ENCODE measurements around the gene ARRDC3.
"Not testable (repeated sequence)": the region's sequence is repeated elsewhere in the genome, so short reads cannot be mapped to it uniquely, and the experiment has no call there.

Gene ARRDC3

DNA sequence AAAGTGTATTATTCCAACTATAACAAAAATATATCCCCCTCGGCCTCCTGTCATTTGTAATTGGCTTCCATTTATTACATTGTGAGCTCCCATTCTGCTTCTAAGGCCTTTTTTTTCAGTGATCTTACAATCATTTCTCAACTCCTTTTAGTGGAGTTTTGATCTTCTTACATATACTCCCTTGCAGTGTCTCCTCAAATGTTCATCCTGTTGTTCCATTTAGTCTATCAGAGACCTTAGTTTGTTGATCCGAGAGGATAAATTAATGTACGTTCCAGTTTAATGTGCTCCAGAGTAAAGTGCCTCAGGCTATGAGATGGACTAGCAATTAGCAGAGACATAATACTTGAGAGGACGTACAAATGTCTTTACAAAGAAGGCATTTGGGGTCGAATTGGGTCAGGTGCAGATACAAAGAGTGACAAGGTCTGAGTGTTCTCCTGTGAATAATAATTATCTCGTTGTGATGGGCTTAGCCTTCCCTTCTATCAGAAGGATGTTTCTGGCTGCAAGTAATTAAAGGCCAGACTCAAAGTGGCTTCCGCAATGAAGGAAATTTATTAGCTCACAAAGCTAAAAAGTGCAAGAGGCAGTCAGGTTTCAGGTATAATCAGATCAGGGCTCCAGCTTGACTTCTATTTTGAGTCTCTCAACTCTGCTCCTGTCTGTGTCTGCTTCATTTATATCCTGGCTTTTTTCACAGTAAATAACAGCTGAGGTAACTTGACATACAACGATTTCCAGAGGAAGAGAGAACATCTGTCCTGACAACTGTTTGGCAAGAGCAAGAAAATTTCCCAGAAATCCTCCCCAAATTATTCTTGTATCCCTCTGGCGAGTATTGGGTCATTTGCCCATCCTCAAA lies 30.1 kb downstream of the ARRDC3 start:
- in situ Hi-C loops (cut with HindIII; ENCODE audit: low pct_ligation_motif_present, low sequenced_read_pairs), result no loop called here
- H3K4me3 ChIP-seq (ENCODE audit: low read depth, low read length), result no peak overlapping the region
- H3K36me3 ChIP-seq (replicated peaks), result no peaks in the 10 kb centered on the region
- no peak overlapping the region for H3K27ac ChIP-seq
- TF ChIP-seq, protein P1, sequence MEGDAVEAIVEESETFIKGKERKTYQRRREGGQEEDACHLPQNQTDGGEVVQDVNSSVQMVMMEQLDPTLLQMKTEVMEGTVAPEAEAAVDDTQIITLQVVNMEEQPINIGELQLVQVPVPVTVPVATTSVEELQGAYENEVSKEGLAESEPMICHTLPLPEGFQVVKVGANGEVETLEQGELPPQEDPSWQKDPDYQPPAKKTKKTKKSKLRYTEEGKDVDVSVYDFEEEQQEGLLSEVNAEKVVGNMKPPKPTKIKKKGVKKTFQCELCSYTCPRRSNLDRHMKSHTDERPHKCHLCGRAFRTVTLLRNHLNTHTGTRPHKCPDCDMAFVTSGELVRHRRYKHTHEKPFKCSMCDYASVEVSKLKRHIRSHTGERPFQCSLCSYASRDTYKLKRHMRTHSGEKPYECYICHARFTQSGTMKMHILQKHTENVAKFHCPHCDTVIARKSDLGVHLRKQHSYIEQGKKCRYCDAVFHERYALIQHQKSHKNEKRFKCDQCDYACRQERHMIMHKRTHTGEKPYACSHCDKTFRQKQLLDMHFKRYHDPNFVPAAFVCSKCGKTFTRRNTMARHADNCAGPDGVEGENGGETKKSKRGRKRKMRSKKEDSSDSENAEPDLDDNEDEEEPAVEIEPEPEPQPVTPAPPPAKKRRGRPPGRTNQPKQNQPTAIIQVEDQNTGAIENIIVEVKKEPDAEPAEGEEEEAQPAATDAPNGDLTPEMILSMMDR (IDR thresholded peaks at IDR 0.05; ENCODE audit: low read depth, low read length, missing control alignments), result no peak
- no peak for DNase-seq
- H3K27me3 ChIP-seq (replicated peaks), result no peaks in the 10 kb centered on the region

GRCh38 chr5:91345461-91345860 lies 37.7 kb downstream of the ARRDC3 start:
- Histone ChIP-seq H3K27me3 (replicated peaks) (no peaks in the 10 kb centered on the region), H3K36me3 (replicated peaks) (no peaks in the 10 kb centered on the region), H3K4me3 (ENCODE audit: low read depth, low read length) (no peak overlapping the region), H3K27ac (no peak overlapping the region)
- in situ Hi-C loops (cut with HindIII; ENCODE audit: low pct_ligation_motif_present, low sequenced_read_pairs), result no loop called here
- DNase-seq, result no peak
- TF ChIP-seq, protein P1 (IDR thresholded peaks at IDR 0.05; ENCODE audit: low read depth, low read length, missing control alignments), result no peak

DNA sequence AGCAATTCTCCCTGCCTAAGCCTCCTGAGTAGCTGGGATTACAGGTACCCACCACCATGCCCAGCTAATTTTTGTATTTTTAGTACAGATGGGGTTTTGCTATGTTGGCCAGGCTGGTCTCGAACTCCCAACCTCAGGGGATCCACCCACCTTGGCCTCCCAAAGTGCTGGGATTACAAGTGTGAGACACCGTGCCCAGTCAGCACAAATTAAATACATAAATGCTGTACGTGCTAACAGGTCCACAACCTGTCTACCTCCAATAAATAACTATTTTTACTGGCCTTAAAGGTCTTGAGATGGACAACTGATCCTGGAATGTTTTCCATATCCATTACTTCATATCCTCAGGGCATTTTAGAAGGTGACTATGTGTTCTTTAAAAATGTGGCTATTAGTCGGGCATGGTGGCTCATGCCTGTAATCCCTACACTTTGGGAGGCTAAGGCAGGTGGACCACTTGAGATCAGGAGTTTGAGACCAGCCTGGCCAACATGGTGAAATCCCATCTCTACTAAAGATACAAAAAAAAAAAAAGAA lies 38.4 kb downstream of the ARRDC3 start:
- H3K36me3 ChIP-seq (replicated peaks); DNase-seq; H3K4me3 ChIP-seq (ENCODE audit: low read depth, low read length); H3K27me3 ChIP-seq (replicated peaks); H3K27ac ChIP-seq; in situ Hi-C loops (cut with HindIII; ENCODE audit: low pct_ligation_motif_present, low sequenced_read_pairs): not testable (repeated sequence)

DNA sequence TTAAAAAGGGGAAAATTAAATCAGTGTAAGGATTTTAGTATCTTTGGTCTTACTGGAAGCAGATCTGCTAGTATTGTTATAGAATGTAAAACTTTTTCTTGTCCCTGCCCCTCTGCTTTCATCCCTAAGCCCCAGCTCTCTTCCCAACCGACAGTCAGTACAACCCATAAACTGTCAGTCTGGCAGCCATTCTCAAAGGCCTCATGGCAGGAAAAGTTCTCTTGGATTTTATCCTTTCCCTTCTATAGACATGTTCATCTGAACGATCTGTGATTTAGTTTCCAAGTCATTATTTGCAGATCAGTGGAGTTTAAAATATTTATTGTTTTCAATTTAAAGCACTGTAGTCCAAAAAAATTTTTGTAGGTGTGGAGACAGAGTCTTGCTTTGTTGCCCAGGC lies 39.2 kb downstream of the ARRDC3 start:
- H3K27ac ChIP-seq, result no peak overlapping the region
- TF ChIP-seq, protein P1 (IDR thresholded peaks at IDR 0.05; ENCODE audit: low read depth, low read length, missing control alignments), result no peak
- no peak for DNase-seq
- H3K27me3 ChIP-seq (replicated peaks), result no peaks in the 10 kb centered on the region
- H3K36me3 ChIP-seq (replicated peaks), result no peaks in the 10 kb centered on the region
- in situ Hi-C loops (cut with HindIII; ENCODE audit: low pct_ligation_motif_present, low sequenced_read_pairs), result no loop called here
- H3K4me3 ChIP-seq (ENCODE audit: low read depth, low read length), result no peak overlapping the region

GRCh38 chr5:91342931-91343330 lies 40.2 kb downstream of the ARRDC3 start:
- DNase-seq; H3K36me3 ChIP-seq (replicated peaks); H3K27me3 ChIP-seq (replicated peaks); in situ Hi-C loops (cut with HindIII; ENCODE audit: low pct_ligation_motif_present, low sequenced_read_pairs); H3K27ac ChIP-seq; H3K4me3 ChIP-seq (ENCODE audit: low read depth, low read length): not testable (repeated sequence)

- in situ Hi-C loops (cut with HindIII; ENCODE audit: low pct_ligation_motif_present, low sequenced_read_pairs), result no loop called here
- Histone ChIP-seq H3K4me3 (ENCODE audit: low read depth, low read length) (no peak overlapping the region), H3K36me3 (replicated peaks) (no peaks in the 10 kb centered on the region), H3K27ac (no peak overlapping the region), H3K27me3 (replicated peaks) (no peaks in the 10 kb centered on the region)
- DNase-seq, result no peak
- TF ChIP-seq, protein P1 (IDR thresholded peaks at IDR 0.05; ENCODE audit: low read depth, low read length, missing control alignments), result no peak
These were observed 42.0 kb downstream of the ARRDC3 start for GRCh38 chr5:91341154-91341553.

Data from brain microvascular endothelial cell (primary cell).